ENCODE measurements around the gene DBNDD1. TPM values are rescaled to one million over a fixed set of nuclear protein-coding genes. Genes with fewer than 3 reads are reported as not detected.
A peak's percentile ranks its signal among the peaks of the same experiment; 100 is the strongest.

DBNDD1 gene
- total RNA-seq, 1 donor from 2014 or later: 2.7 TPM

DNA sequence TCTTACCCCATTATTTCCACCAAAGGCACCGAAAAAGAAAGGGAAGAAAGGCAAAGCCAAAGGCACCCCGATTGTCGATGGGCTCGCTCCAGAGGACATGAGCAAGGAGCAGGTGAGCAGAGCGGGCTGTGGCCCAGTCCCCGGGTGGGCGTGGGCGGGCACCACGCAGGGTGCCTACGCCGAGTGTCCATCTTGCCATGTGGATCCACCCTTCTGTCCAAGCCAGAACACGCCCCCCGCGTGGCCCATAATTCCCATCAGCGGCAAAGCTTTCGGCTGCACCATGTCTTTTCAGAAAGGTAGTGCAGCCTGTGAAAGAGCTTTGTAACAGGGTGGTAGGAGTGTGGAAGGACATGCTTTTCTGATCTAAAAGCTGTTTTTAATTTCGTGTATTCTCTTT is 8.4 kb upstream of the DBNDD1 start:
- Histone ChIP-seq H3K27me3 (no peaks in the 10 kb centered on the region), H3K36me3 (peaks cover 0 to 6% of the 10 kb centered on the region in 2 donors), H3K4me1 (peaks cover 6 to 7% of the 10 kb centered on the region in 2 donors), H3K9me3 (no peaks in the 10 kb centered on the region), H3K27ac (no peak overlapping the region), H3K4me3 (no peak overlapping the region)
- no peak for TF ChIP-seq CTCF (IDR thresholded peaks at IDR 0.05)
- intact Hi-C loops (cut with DNase I): no loop called here
- DNase-seq (ENCODE audit: low spot score in 2 of 2): no peak

- Histone ChIP-seq H3K4me3 (no peak overlapping the region), H3K9me3 (no peaks in the 10 kb centered on the region), H3K4me1 (peaks cover 7 to 18% of the 10 kb centered on the region in 2 donors), H3K27ac (no peak overlapping the region), H3K27me3 (no peaks in the 10 kb centered on the region), H3K36me3 (peaks cover 0 to 6% of the 10 kb centered on the region in 2 donors)
- TF ChIP-seq CTCF (IDR thresholded peaks at IDR 0.05): no peak
- no peak for DNase-seq (ENCODE audit: low spot score in 2 of 2)
- intact Hi-C loops (cut with DNase I): no loop called here
Measured at GRCh38 chr16:90026135-90026534, 6.9 kb upstream of the DBNDD1 start.

GRCh38 chr16:90023078-90023447 is 3.8 kb upstream of the DBNDD1 start:
- no peak for DNase-seq (ENCODE audit: low spot score in 2 of 2)
- H3K36me3 ChIP-seq: peaks cover 0 to 6% of the 10 kb centered on the region in 2 donors
- no peak for TF ChIP-seq CTCF (IDR thresholded peaks at IDR 0.05)
- peak overlapping the region; percentile 80 to 95 for H3K4me3 ChIP-seq
- peak overlapping the region; percentile 68 to 69 for H3K27ac ChIP-seq
- H3K4me1 ChIP-seq: peaks cover 12 to 40% of the 10 kb centered on the region in 2 donors
- H3K27me3 ChIP-seq: no peaks in the 10 kb centered on the region
- H3K9me3 ChIP-seq: no peaks in the 10 kb centered on the region
- intact Hi-C loops (cut with DNase I): loop anchor here (5.0 kb wide), 1 partner anchor 151 kb away; the partner anchor contains the start of gene TCF25

DNA sequence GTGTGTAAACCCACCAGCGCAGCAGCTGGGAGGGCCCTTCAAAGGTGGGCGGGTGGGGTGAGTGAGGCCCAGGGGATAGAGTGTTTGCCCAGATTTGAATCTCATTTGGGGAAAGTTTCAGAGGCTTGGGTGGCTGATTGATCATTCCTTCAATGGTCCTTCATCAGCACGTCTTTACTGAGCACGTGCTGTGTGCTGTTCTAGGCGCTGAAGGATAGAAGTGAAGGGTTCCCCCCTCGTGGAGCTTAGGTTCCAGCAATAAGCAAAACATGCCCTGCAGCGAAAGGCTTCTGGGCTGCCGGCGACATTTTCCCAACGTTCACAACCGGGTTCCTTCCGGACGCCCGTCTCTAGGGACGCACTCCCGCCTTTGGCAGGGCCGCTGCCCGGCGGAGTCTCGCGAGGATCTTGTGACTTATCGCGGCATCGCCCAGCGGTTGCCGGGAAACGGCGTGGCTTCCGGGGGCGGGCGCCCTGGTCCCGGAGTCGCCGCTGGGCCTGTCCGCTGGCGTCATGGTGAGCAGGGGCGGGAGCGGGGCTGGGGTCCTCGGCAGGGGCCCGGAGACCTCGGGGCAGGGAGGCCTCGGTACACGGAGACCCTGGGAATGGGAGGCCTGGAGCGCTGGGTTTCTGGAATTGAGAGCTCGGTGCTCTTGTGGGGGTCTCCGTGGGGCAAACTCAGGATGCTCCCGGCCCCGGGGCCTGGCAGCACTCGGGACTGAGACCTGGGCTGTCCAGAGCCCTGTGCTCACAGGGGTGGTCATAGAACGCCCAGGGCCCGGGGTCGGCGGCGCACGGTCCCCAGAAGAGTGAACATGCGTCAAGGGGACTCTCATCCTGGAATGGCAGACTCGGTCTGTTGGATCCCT is 3.2 kb upstream of the DBNDD1 start:
- intact Hi-C loops (cut with DNase I): loop anchor here (5.0 kb wide), 1 partner anchor 150 kb away; the partner anchor contains the start of gene TCF25
- peak; percentile 39 to 96 for DNase-seq (ENCODE audit: low spot score in 2 of 2)
- Histone ChIP-seq H3K27me3 (no peaks in the 10 kb centered on the region), H3K4me3 (peak overlapping the region; percentile 80 to 95), H3K9me3 (no peaks in the 10 kb centered on the region), H3K4me1 (peaks cover 12 to 40% of the 10 kb centered on the region in 2 donors), H3K27ac (peak overlapping the region; percentile 68 to 69), H3K36me3 (peaks cover 0 to 1% of the 10 kb centered on the region in 2 donors)
- TF ChIP-seq CTCF (IDR thresholded peaks at IDR 0.05): no peak

DNA sequence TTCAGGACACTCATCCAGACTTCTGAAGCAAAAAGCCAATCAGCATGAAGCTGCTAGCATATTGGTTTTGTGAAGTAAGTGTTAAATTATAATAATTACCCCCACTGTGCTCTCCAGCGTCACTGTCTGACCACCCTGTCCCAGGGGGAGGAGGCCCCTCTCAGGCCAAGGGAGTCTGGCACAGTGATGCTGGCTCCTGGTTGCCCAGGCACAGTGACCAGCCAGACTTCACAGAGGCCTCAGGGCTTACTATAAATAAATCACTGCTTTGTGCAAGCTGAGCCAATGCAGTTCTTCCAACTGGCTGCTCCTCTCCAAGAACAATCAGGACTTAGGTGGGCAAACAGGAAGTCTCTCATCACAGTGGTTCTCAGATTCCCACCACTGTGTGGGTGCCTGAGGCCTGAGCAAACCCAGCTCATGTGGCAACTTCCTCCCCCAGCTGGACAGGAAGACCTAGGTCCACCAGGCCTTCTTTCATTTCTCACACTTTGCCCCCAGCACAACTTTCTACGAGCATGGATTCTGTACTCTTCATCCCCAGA is 1.7 kb upstream of the DBNDD1 start:
- peaks cover 12 to 40% of the 10 kb centered on the region in 2 donors for H3K4me1 ChIP-seq
- no peaks in the 10 kb centered on the region for H3K9me3 ChIP-seq
- peak overlapping the region; percentile 3 to 43 for H3K27ac ChIP-seq
- H3K27me3 ChIP-seq: no peaks in the 10 kb centered on the region
- intact Hi-C loops (cut with DNase I): loop anchor here (5.0 kb wide), 1 partner anchor 149 kb away; the partner anchor contains the start of gene TCF25
- no peaks in the 10 kb centered on the region for H3K36me3 ChIP-seq
- no peak for TF ChIP-seq CTCF (IDR thresholded peaks at IDR 0.05)
- H3K4me3 ChIP-seq: peak overlapping the region in 1 of 2 donors; percentile 90
- DNase-seq (ENCODE audit: low spot score in 2 of 2): no peak

Data from ascending aorta (tissue), 2 donors.